Suprapubic skin (tissue), 4 donors: ENCODE data around the gene CDKN2B. TPM values are rescaled to one million over a fixed set of nuclear protein-coding genes. Genes with fewer than 3 reads are reported as not detected.
A peak's percentile ranks its signal among the peaks of the same experiment; 100 is the strongest.

Source experiments
- DNase-seq, 2 donors: peaks; one replicate each; pipeline ENCODE4 v3.0.0-alpha.2; 2019; ENCODE audit warnings: low spot score in 2 of 2
- H3K27ac ChIP-seq: fragments of 200-600 bp; sonication (generic); one replicate; pipeline ENCODE4 v1.5.1; 2019
- H3K27me3 ChIP-seq: fragments of 200-600 bp; sonication (generic); one replicate; pipeline ENCODE4 v1.5.1; 2019
- H3K36me3 ChIP-seq: fragments of 200-600 bp; sonication (generic); one replicate; pipeline ENCODE4 v1.5.1; 2019
- H3K4me1 ChIP-seq: fragments of 200-600 bp; sonication (generic); one replicate; pipeline ENCODE4 v1.5.1; 2019
- H3K4me3 ChIP-seq: fragments of 200-600 bp; sonication (generic); one replicate; pipeline ENCODE4 v1.5.1; 2019; ENCODE audit warnings: mild to moderate bottlenecking
- H3K9me3 ChIP-seq: fragments of 200-600 bp; sonication (generic); one replicate; pipeline ENCODE4 v1.5.1; 2019
- CTCF ChIP-seq, 2 donors: fragments of 200-600 bp in 1 of 2; fragments of 450-650 bp in 1 of 2; sonication (generic) in 1 of 2; IDR thresholded peaks; one replicate each; pipeline ENCODE4 v1.5.1; 2016 to 2019; ENCODE audit warnings: antibody characterized with exemption in 2 of 2, mild to moderate bottlenecking in 1 of 2, moderate library complexity in 1 of 2
- EP300 ChIP-seq: sonication (generic); formaldehyde crosslinking; IDR thresholded peaks from one replicate; pipeline ENCODE4 v1.6.1; 2017; ENCODE audit warnings: antibody characterized with exemption
- POLR2A ChIP-seq, 2 donors: fragments of 450-650 bp; IDR thresholded peaks; one replicate each; pipeline ENCODE4 v1.6.1; 2017; ENCODE audit warnings: antibody characterized with exemption in 2 of 2, mild to moderate bottlenecking in 2 of 2, moderate library complexity in 2 of 2
- POLR2AphosphoS5 ChIP-seq, 3 donors: sonication (generic); formaldehyde crosslinking; IDR thresholded peaks; one replicate each; pipeline ENCODE4 v1.6.1; 2017; ENCODE audit warnings: antibody characterized with exemption in 3 of 3
- WGBS: methylation state at CpG from one replicate; pipeline ENCODE4 v1.1.5; 2018; 5-methylcytosine and 5-hydroxymethylcytosine counted together
- total RNA-seq, 4 donors: library from RNA; depleted of rRNA; stranded (reverse); fragments of >200 nt; gene quantifications; one replicate each; pipeline ENCODE4 v1.1.0, GENCODE V29; 2016

The CDKN2B gene
- total RNA-seq, 4 donors from 2014 or later, result 38.8 to 59.9 (median 51.9) TPM

- no peak overlapping the region for H3K4me3 ChIP-seq
- H3K9me3 ChIP-seq, result no peaks in the 10 kb centered on the region
- WGBS, result 74% methylated on average over 1 of the region's 1 CpG
- no peak for DNase-seq
- H3K4me1 ChIP-seq, result peaks cover 27% of the 10 kb centered on the region
- H3K27me3 ChIP-seq, result peaks cover 3% of the 10 kb centered on the region
- H3K36me3 ChIP-seq, result no peaks in the 10 kb centered on the region
- H3K27ac ChIP-seq, result no peak overlapping the region
- no peak for TF ChIP-seq POLR2AphosphoS5 (IDR thresholded peaks at IDR 0.05)
- no peak for TF ChIP-seq POLR2A (IDR thresholded peaks at IDR 0.05)
- no peak for TF ChIP-seq EP300
- TF ChIP-seq CTCF (IDR thresholded peaks at IDR 0.05), result no peak
Measured at GRCh38 chr9:22046243-22046885, 37.3 kb upstream of the CDKN2B start.

- H3K36me3 ChIP-seq, result no peaks in the 10 kb centered on the region
- H3K9me3 ChIP-seq, result no peaks in the 10 kb centered on the region
- H3K4me1 ChIP-seq, result peaks cover 26% of the 10 kb centered on the region
- no peak overlapping the region for H3K27ac ChIP-seq
- no peak for DNase-seq
- TF ChIP-seq POLR2AphosphoS5 (IDR thresholded peaks at IDR 0.05) (no peak), CTCF (IDR thresholded peaks at IDR 0.05) (no peak), POLR2A (IDR thresholded peaks at IDR 0.05) (no peak), EP300 (no peak)
- no peak overlapping the region for H3K4me3 ChIP-seq
- peaks cover 3% of the 10 kb centered on the region for H3K27me3 ChIP-seq
Measured at GRCh38 chr9:22045423-22045822, 36.3 kb upstream of the CDKN2B start.

GRCh38 chr9:22044583-22044982 is 35.5 kb upstream of the CDKN2B start:
- no peaks in the 10 kb centered on the region for H3K36me3 ChIP-seq
- no peak overlapping the region for H3K27ac ChIP-seq
- TF ChIP-seq CTCF (IDR thresholded peaks at IDR 0.05), result no peak
- TF ChIP-seq POLR2AphosphoS5 (IDR thresholded peaks at IDR 0.05), result no peak
- no peak for TF ChIP-seq EP300
- TF ChIP-seq POLR2A (IDR thresholded peaks at IDR 0.05), result no peak
- H3K4me1 ChIP-seq, result peaks cover 27% of the 10 kb centered on the region
- H3K4me3 ChIP-seq, result no peak overlapping the region
- peaks cover 3% of the 10 kb centered on the region for H3K27me3 ChIP-seq
- no peak for DNase-seq
- no peaks in the 10 kb centered on the region for H3K9me3 ChIP-seq

GRCh38 chr9:22043928-22044327 is 34.8 kb upstream of the CDKN2B start:
- no peak for TF ChIP-seq POLR2A (IDR thresholded peaks at IDR 0.05)
- TF ChIP-seq EP300, result no peak
- TF ChIP-seq POLR2AphosphoS5 (IDR thresholded peaks at IDR 0.05), result no peak
- no peak for TF ChIP-seq CTCF (IDR thresholded peaks at IDR 0.05)
- WGBS, result 50% methylated on average over 3 of the region's 3 CpGs
- H3K27me3 ChIP-seq, result peaks cover 3% of the 10 kb centered on the region
- no peaks in the 10 kb centered on the region for H3K36me3 ChIP-seq
- no peaks in the 10 kb centered on the region for H3K9me3 ChIP-seq
- H3K27ac ChIP-seq, result no peak overlapping the region
- peaks cover 33% of the 10 kb centered on the region for H3K4me1 ChIP-seq
- no peak overlapping the region for H3K4me3 ChIP-seq
- DNase-seq, result no peak

- WGBS, result 28% methylated on average over 1 of the region's 1 CpG
- H3K27ac ChIP-seq, result peak overlapping the region; percentile 62
- DNase-seq, result no peak
- TF ChIP-seq POLR2A (IDR thresholded peaks at IDR 0.05) (no peak), CTCF (IDR thresholded peaks at IDR 0.05) (no peak), POLR2AphosphoS5 (IDR thresholded peaks at IDR 0.05) (peak in 1 of 3 donors; percentile 43), EP300 (no peak)
- H3K36me3 ChIP-seq, result no peaks in the 10 kb centered on the region
- H3K4me1 ChIP-seq, result peaks cover 54% of the 10 kb centered on the region
- no peak overlapping the region for H3K4me3 ChIP-seq
- H3K9me3 ChIP-seq, result no peaks in the 10 kb centered on the region
- H3K27me3 ChIP-seq, result no peaks in the 10 kb centered on the region
Measured at GRCh38 chr9:22041775-22042174, 32.7 kb upstream of the CDKN2B start.
